ENCODE measurements around the gene SLC27A3. TPM values are rescaled to one million over a fixed set of nuclear protein-coding genes. Genes with fewer than 3 reads are reported as not detected.

Gene SLC27A3
- total RNA-seq, 1 donor from 2014 or later = 315 TPM

GRCh38 chr1:153767519-153767918 lies 7.7 kb upstream of the SLC27A3 start:
- H3K9me3 ChIP-seq = no peaks in the 10 kb centered on the region
- peaks cover 0 to 16% of the 10 kb centered on the region in 2 donors for H3K4me1 ChIP-seq
- peaks cover 63 to 91% of the 10 kb centered on the region in 2 donors for H3K36me3 ChIP-seq
- intact Hi-C loops (cut with DNase I) = no loop called here
- no peak overlapping the region for H3K4me3 ChIP-seq
- DNase-seq (ENCODE audit: low spot score in 2 of 2) = no peak
- H3K27ac ChIP-seq = peak overlapping the region; percentile 47 to 54
- no peak for TF ChIP-seq CTCF (IDR thresholded peaks at IDR 0.05)
- H3K27me3 ChIP-seq = no peaks in the 10 kb centered on the region

GRCh38 chr1:153768316-153769181 lies 6.7 kb upstream of the SLC27A3 start:
- peak overlapping the region; percentile 33 to 72 for H3K27ac ChIP-seq
- H3K27me3 ChIP-seq = no peaks in the 10 kb centered on the region
- H3K4me1 ChIP-seq = peaks cover 0 to 18% of the 10 kb centered on the region in 2 donors
- DNase-seq (ENCODE audit: low spot score in 2 of 2) = no peak
- H3K9me3 ChIP-seq = no peaks in the 10 kb centered on the region
- peaks cover 63 to 91% of the 10 kb centered on the region in 2 donors for H3K36me3 ChIP-seq
- intact Hi-C loops (cut with DNase I) = no loop called here
- no peak overlapping the region for H3K4me3 ChIP-seq
- no peak for TF ChIP-seq CTCF (IDR thresholded peaks at IDR 0.05)

GRCh38 chr1:153769221-153769620 lies 6.0 kb upstream of the SLC27A3 start:
- Histone ChIP-seq H3K36me3 (peaks cover 64 to 84% of the 10 kb centered on the region in 2 donors), H3K27ac (peak overlapping the region; percentile 33 to 72)
- intact Hi-C loops (cut with DNase I) = no loop called here

GRCh38 chr1:153770797-153771196 lies 4.4 kb upstream of the SLC27A3 start:
- DNase-seq (ENCODE audit: low spot score in 2 of 2) = no peak

More at GRCh38 chr1:153769221-153769620, 6.0 kb upstream of the SLC27A3 start:
- Histone ChIP-seq H3K4me1 (peaks cover 3 to 25% of the 10 kb centered on the region in 2 donors), H3K27me3 (no peaks in the 10 kb centered on the region), H3K4me3 (no peak overlapping the region), H3K9me3 (no peaks in the 10 kb centered on the region)
- no peak for DNase-seq (ENCODE audit: low spot score in 2 of 2)
- no peak for TF ChIP-seq CTCF (IDR thresholded peaks at IDR 0.05)

GRCh38 chr1:153771261-153771660 lies 3.9 kb upstream of the SLC27A3 start:
- no peaks in the 10 kb centered on the region for H3K27me3 ChIP-seq
- TF ChIP-seq CTCF (IDR thresholded peaks at IDR 0.05) = no peak
- H3K36me3 ChIP-seq = peaks cover 50 to 65% of the 10 kb centered on the region in 2 donors
- no peaks in the 10 kb centered on the region for H3K9me3 ChIP-seq
- no peak overlapping the region for H3K4me3 ChIP-seq
- H3K4me1 ChIP-seq = peaks cover 5 to 32% of the 10 kb centered on the region in 2 donors
- intact Hi-C loops (cut with DNase I) = loop anchor here (5.0 to 10.0 kb wide), 2 partner anchors 199 to 236 kb away; partner anchors contain the start of gene S100A6
- no peak for DNase-seq (ENCODE audit: low spot score in 2 of 2)
- peak overlapping the region; percentile 57 to 72 for H3K27ac ChIP-seq

More at GRCh38 chr1:153770797-153771196, 4.4 kb upstream of the SLC27A3 start:
- no peak overlapping the region for H3K4me3 ChIP-seq
- H3K4me1 ChIP-seq = peaks cover 5 to 31% of the 10 kb centered on the region in 2 donors
- peak overlapping the region; percentile 57 to 72 for H3K27ac ChIP-seq
- TF ChIP-seq CTCF (IDR thresholded peaks at IDR 0.05) = no peak
- peaks cover 50 to 68% of the 10 kb centered on the region in 2 donors for H3K36me3 ChIP-seq
- H3K9me3 ChIP-seq = no peaks in the 10 kb centered on the region
- intact Hi-C loops (cut with DNase I) = loop anchor here (5.0 to 10.0 kb wide), 2 partner anchors 198 to 236 kb away; partner anchors contain the start of gene S100A6
- H3K27me3 ChIP-seq = no peaks in the 10 kb centered on the region

All from ascending aorta (tissue), 2 donors.